Measurements from ENCODE around the gene RFC3.
"Not testable (repeated sequence)": the region's sequence is repeated elsewhere in the genome, so short reads cannot be mapped to it uniquely, and the experiment has no call there.

RFC3 gene

GRCh38 chr13:33817901-33818706 is at the start of gene RFC3:
RFC3 (plus strand) TSS chr13:33818149; CDS start chr13:33818179, 30 bp downstream.
- Histone ChIP-seq H3K27ac (ENCODE audit: low read length) (peak within 1 kb of the TSS; percentile 77), H3K36me3 (ENCODE audit: control insufficient read depth in 1 of 2, insufficient read depth in 2 of 2, low read length in 2 of 2) (peaks cover 0 to 10% of the 10 kb centered on the region in 2 donors), H3K27me3 (ENCODE audit: low read depth, low read length) (no peaks in the 10 kb centered on the region), H3K4me1 (ENCODE audit: control insufficient read depth in 1 of 2, insufficient read depth in 2 of 2, low read length in 2 of 2) (no peaks in the 10 kb centered on the region), H3K4me3 (ENCODE audit: low read depth in 1 of 2, low read length in 2 of 2) (peak within 1 kb of the TSS; percentile 83 to 98), H3K9me3 (ENCODE audit: control insufficient read depth in 1 of 2, low read length in 2 of 2) (no peaks in the 10 kb centered on the region)

DNA sequence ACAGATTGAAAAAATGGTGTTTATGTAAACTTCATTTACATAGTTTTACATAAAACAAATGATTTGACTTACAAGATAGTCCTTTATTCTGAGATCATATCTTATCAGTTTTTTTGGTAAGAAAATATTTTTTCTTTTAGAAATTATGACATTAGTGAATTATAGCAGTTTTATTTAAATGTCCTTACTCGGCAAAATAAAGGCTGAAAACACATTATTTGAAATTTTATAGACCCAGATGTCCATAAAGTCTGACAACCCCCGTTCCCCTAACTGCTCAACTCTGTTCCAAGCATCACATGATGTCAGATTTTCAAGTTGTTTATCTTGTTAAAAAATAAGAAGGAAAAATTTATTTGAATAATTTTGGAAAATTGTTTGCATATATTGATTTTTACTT is 46.7 kb upstream of the RFC3 start:
- no peak overlapping the region for H3K27ac ChIP-seq (ENCODE audit: low read length)

GRCh38 chr13:33773790-33774462 is 44.0 kb upstream of the RFC3 start:
- H3K4me1 ChIP-seq (ENCODE audit: control insufficient read depth in 1 of 2, insufficient read depth in 2 of 2, low read length in 2 of 2) = no peaks in the 10 kb centered on the region
- no peaks in the 10 kb centered on the region for H3K36me3 ChIP-seq (ENCODE audit: control insufficient read depth in 1 of 2, insufficient read depth in 2 of 2, low read length in 2 of 2)
- no peak overlapping the region for H3K4me3 ChIP-seq (ENCODE audit: low read depth in 1 of 2, low read length in 2 of 2)
- no peaks in the 10 kb centered on the region for H3K9me3 ChIP-seq (ENCODE audit: control insufficient read depth in 1 of 2, low read length in 2 of 2)
- no peak overlapping the region for H3K27ac ChIP-seq (ENCODE audit: low read length)
- no peaks in the 10 kb centered on the region for H3K27me3 ChIP-seq (ENCODE audit: low read depth, low read length)

More for the DNA sequence above, 46.7 kb upstream of the RFC3 start:
- H3K27me3 ChIP-seq (ENCODE audit: low read depth, low read length) = no peaks in the 10 kb centered on the region
- no peaks in the 10 kb centered on the region for H3K36me3 ChIP-seq (ENCODE audit: control insufficient read depth in 1 of 2, insufficient read depth in 2 of 2, low read length in 2 of 2)
- H3K4me3 ChIP-seq (ENCODE audit: low read depth in 1 of 2, low read length in 2 of 2) = no peak overlapping the region
- no peaks in the 10 kb centered on the region for H3K9me3 ChIP-seq (ENCODE audit: control insufficient read depth in 1 of 2, low read length in 2 of 2)
- H3K4me1 ChIP-seq (ENCODE audit: control insufficient read depth in 1 of 2, insufficient read depth in 2 of 2, low read length in 2 of 2) = no peaks in the 10 kb centered on the region

- Histone ChIP-seq H3K4me3 (ENCODE audit: low read depth in 1 of 2, low read length in 2 of 2) (no peak overlapping the region), H3K27ac (ENCODE audit: low read length) (no peak overlapping the region), H3K36me3 (ENCODE audit: control insufficient read depth in 1 of 2, insufficient read depth in 2 of 2, low read length in 2 of 2) (no peaks in the 10 kb centered on the region), H3K4me1 (ENCODE audit: control insufficient read depth in 1 of 2, insufficient read depth in 2 of 2, low read length in 2 of 2) (no peaks in the 10 kb centered on the region), H3K27me3 (ENCODE audit: low read depth, low read length) (no peaks in the 10 kb centered on the region), H3K9me3 (ENCODE audit: control insufficient read depth in 1 of 2, low read length in 2 of 2) (no peaks in the 10 kb centered on the region)
These were observed 42.4 kb upstream of the RFC3 start for GRCh38 chr13:33775339-33776108.

GRCh38 chr13:33776239-33776881 is 41.6 kb upstream of the RFC3 start:
- Histone ChIP-seq H3K4me3 (ENCODE audit: low read depth in 1 of 2, low read length in 2 of 2) (no peak overlapping the region), H3K9me3 (ENCODE audit: control insufficient read depth in 1 of 2, low read length in 2 of 2) (no peaks in the 10 kb centered on the region), H3K36me3 (ENCODE audit: control insufficient read depth in 1 of 2, insufficient read depth in 2 of 2, low read length in 2 of 2) (no peaks in the 10 kb centered on the region), H3K4me1 (ENCODE audit: control insufficient read depth in 1 of 2, insufficient read depth in 2 of 2, low read length in 2 of 2) (no peaks in the 10 kb centered on the region), H3K27ac (ENCODE audit: low read length) (no peak overlapping the region), H3K27me3 (ENCODE audit: low read depth, low read length) (no peaks in the 10 kb centered on the region)

DNA sequence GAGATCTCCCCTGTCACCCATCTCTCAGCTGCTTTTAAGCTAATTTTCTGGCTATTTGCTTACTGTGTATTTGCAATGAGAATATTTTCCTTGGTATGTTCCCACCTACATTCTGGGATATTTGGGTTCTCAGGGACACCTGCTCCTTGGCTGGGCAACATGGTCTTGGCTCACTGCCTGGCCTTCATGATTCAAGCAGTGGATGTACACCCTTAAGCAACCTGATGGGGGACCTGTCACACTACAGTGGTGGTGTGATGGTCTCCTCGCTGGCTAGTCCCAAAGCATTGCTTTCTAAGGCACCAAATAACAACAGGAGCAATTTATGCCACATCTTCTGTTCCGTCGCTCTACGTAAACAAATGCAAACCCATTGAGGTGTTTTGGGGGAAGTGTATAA is 35.3 kb upstream of the RFC3 start:
- no peaks in the 10 kb centered on the region for H3K36me3 ChIP-seq (ENCODE audit: control insufficient read depth in 1 of 2, insufficient read depth in 2 of 2, low read length in 2 of 2)
- no peak overlapping the region for H3K4me3 ChIP-seq (ENCODE audit: low read depth in 1 of 2, low read length in 2 of 2)
- H3K9me3 ChIP-seq (ENCODE audit: control insufficient read depth in 1 of 2, low read length in 2 of 2) = no peaks in the 10 kb centered on the region
- no peak overlapping the region for H3K27ac ChIP-seq (ENCODE audit: low read length)
- peaks cover 0 to 4% of the 10 kb centered on the region in 2 donors for H3K4me1 ChIP-seq (ENCODE audit: control insufficient read depth in 1 of 2, insufficient read depth in 2 of 2, low read length in 2 of 2)
- no peaks in the 10 kb centered on the region for H3K27me3 ChIP-seq (ENCODE audit: low read depth, low read length)

- not testable (repeated sequence) for H3K9me3 ChIP-seq (ENCODE audit: control insufficient read depth in 1 of 2, low read length in 2 of 2); H3K36me3 ChIP-seq (ENCODE audit: control insufficient read depth in 1 of 2, insufficient read depth in 2 of 2, low read length in 2 of 2); H3K4me1 ChIP-seq (ENCODE audit: control insufficient read depth in 1 of 2, insufficient read depth in 2 of 2, low read length in 2 of 2); H3K27me3 ChIP-seq (ENCODE audit: low read depth, low read length); H3K27ac ChIP-seq (ENCODE audit: low read length); H3K4me3 ChIP-seq (ENCODE audit: low read depth in 1 of 2, low read length in 2 of 2)
These were observed 34.7 kb upstream of the RFC3 start for GRCh38 chr13:33783212-33783611.

GRCh38 chr13:33784738-33785137 is 33.2 kb upstream of the RFC3 start:
- Histone ChIP-seq H3K27me3 (ENCODE audit: low read depth, low read length) (no peaks in the 10 kb centered on the region), H3K4me3 (ENCODE audit: low read depth in 1 of 2, low read length in 2 of 2) (no peak overlapping the region), H3K36me3 (ENCODE audit: control insufficient read depth in 1 of 2, insufficient read depth in 2 of 2, low read length in 2 of 2) (no peaks in the 10 kb centered on the region), H3K4me1 (ENCODE audit: control insufficient read depth in 1 of 2, insufficient read depth in 2 of 2, low read length in 2 of 2) (peaks cover 0 to 4% of the 10 kb centered on the region in 2 donors), H3K9me3 (ENCODE audit: control insufficient read depth in 1 of 2, low read length in 2 of 2) (no peaks in the 10 kb centered on the region), H3K27ac (ENCODE audit: low read length) (no peak overlapping the region)

DNA sequence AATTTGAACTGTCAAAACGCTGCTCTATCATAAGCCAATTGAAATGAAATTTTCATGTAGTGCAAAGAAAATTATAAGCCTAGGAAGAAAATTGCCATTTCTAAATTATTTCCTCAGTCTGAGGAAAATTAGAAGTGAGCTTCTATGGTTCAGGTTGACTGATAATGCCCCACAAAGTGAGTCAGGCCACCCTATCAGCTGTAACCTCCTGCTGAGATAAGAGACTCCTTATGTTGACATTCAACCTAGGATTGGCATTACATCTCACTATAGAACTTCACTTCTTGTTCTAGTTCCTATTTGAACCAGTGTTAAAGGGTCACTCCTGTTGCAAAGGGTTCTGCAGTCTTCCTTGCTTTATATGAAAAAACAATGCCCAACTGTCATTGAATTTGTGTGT is 32.6 kb upstream of the RFC3 start:
- Histone ChIP-seq H3K36me3 (ENCODE audit: control insufficient read depth in 1 of 2, insufficient read depth in 2 of 2, low read length in 2 of 2) (no peaks in the 10 kb centered on the region), H3K4me3 (ENCODE audit: low read depth in 1 of 2, low read length in 2 of 2) (no peak overlapping the region), H3K9me3 (ENCODE audit: control insufficient read depth in 1 of 2, low read length in 2 of 2) (no peaks in the 10 kb centered on the region), H3K4me1 (ENCODE audit: control insufficient read depth in 1 of 2, insufficient read depth in 2 of 2, low read length in 2 of 2) (peaks cover 0 to 4% of the 10 kb centered on the region in 2 donors), H3K27me3 (ENCODE audit: low read depth, low read length) (no peaks in the 10 kb centered on the region), H3K27ac (ENCODE audit: low read length) (no peak overlapping the region)

DNA sequence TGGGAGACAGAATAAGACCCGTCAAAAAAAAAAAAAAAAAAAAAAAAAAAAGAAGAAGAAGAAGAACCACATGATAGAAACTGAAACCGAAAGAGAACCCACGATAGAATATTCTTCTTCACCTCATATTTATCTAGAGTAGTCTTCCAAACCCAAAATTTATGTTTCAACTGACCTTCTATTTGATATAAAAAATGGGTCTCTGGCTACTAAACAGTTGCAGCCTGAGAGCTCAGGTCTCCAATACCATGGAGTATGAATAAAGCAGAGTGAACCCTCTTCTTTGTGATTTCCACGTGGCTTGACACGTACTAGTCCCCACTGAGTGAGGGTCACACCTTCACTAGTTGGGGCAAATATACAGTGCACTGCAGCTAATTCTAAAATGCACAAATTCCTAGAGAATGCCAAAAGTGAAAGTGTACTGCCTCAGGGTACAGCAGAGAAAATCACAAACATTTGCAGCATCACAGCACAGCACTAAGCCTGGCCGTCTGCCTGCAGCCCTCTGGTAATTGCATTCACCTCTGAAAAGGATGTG is 30.8 kb upstream of the RFC3 start:
- Histone ChIP-seq H3K9me3 (ENCODE audit: control insufficient read depth in 1 of 2, low read length in 2 of 2) (no peaks in the 10 kb centered on the region), H3K4me3 (ENCODE audit: low read depth in 1 of 2, low read length in 2 of 2) (peak overlapping the region; percentile 68 to 80), H3K27me3 (ENCODE audit: low read depth, low read length) (no peaks in the 10 kb centered on the region), H3K4me1 (ENCODE audit: control insufficient read depth in 1 of 2, insufficient read depth in 2 of 2, low read length in 2 of 2) (peaks cover 0 to 4% of the 10 kb centered on the region in 2 donors), H3K36me3 (ENCODE audit: control insufficient read depth in 1 of 2, insufficient read depth in 2 of 2, low read length in 2 of 2) (no peaks in the 10 kb centered on the region), H3K27ac (ENCODE audit: low read length) (peak overlapping the region; percentile 34)
